GM21447 (cell line): Measurements from ENCODE around the gene RUSF1.
A peak's percentile ranks its signal among the peaks of the same experiment; 100 is the strongest.
"Not testable (repeated sequence)": the region's sequence is repeated elsewhere in the genome, so short reads cannot be mapped to it uniquely, and the experiment has no call there.

Experiments used
- ATAC-seq: cut with Tn5 transposase; IDR thresholded peaks from one replicate; pipeline ENCODE4 v1.9.1; 2021; ENCODE audit not compliant: unreplicated experiment

The RUSF1 gene

GRCh38 chr16:31487720-31488467 lies 20.3 kb downstream of the RUSF1 start:
- peak; percentile 57 for ATAC-seq

DNA sequence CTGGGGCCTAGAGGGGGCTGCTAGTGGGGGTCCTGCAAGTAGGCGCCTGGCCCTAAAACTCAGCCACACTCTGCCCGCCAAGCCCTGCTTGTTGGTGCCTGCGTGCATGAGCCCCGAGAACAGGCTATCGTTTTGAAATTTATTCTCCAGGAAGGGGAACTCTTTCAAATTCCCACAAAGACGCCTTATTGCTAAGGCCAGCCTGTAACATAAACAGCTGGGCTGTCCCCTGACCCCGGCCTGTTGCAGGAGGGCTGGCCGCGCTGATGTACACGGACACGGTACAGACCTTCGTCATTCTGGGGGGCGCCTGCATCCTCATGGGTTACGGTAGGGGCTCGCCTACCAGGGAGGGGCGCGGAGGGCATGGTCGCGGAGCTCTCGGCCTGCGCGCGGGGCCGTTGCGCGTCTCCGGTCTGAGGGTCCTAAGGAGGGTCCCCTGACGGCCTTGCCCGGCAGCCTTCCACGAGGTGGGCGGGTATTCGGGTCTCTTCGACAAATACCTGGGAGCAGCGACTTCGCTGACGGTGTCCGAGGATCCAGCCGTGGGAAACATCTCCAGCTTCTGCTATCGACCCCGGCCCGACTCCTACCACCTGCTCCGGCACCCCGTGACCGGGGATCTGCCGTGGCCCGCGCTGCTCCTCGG lies 21.0 kb downstream of the RUSF1 start:
- no peak for ATAC-seq

DNA sequence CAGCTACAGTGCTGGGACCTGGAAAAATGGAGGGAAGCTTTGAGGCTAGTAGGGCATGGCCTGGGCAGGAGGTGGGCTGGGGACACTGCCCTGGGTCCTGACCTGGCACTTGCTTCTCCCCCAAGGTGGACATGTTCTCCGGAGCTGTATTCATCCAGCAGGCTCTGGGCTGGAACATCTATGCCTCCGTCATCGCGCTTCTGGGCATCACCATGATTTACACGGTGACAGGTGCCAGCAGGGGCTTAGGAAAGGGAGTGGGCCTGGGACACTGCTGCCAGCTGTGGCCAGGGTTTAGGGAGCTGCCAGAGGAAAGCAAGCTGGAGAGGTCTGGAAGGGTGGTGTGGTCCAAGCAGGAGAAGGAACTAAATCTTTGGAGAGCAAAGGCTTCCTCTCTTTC lies 22.1 kb downstream of the RUSF1 start:
- ATAC-seq: no peak

DNA sequence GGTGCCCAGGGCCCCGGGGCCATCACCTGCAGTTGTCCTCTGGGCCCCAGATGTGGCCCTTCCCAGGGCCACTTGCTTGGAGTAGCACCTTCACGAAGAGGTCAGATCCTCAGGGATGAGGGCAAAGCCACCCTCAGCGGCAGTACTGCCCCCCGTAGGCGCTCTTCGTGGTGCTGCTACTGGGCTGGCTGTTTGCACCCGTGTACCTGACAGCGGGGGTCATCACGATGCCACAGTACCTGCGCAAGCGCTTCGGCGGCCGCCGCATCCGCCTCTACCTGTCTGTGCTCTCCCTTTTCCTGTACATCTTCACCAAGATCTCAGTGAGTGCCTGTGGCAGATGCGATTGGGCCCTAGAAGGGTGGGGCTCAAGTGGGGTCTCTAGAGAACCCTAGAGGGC lies 22.6 kb downstream of the RUSF1 start:
- ATAC-seq: no peak

DNA sequence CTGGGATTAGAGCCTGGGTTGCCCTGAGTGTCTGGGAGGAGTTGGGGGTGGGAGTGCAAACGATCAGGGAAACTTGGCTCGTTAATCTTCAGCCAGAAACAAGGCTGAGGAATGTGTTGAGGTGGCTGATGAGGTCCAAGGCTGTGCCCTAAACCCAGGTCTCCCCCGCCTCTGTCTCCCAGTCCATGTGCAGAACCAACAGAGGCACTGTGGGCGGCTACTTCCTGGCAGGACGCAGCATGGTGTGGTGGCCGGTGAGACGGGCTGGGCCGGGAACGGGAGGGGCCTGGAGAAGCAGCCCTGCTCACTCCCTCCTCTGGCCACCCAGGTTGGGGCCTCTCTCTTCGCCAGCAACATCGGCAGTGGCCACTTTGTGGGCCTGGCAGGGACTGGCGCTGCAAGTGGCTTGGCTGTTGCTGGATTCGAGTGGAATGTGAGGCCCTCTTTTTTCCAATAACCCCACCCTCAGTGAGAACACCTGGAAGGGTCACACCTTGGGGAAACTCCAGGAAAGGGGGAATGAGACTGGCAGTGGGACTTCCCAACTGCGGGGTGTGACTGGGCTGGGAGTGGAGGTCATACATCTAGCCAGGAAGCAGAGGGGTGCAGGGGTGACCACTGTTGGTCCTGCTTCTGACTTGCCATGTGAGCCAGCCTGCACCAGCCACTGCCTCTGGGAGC lies 23.6 kb downstream of the RUSF1 start:
- ATAC-seq: no peak

- not testable (repeated sequence) for ATAC-seq
Observed at GRCh38 chr16:31484048-31484447, 24.1 kb downstream of the RUSF1 start.

- no peak for ATAC-seq
Observed at GRCh38 chr16:31483081-31483480, 25.1 kb downstream of the RUSF1 start, which contains the start of gene SLC5A2. Gene SLC5A2 (plus strand): TSS chr16:31483123. CDS start chr16:31483137, 14 bp downstream.

DNA sequence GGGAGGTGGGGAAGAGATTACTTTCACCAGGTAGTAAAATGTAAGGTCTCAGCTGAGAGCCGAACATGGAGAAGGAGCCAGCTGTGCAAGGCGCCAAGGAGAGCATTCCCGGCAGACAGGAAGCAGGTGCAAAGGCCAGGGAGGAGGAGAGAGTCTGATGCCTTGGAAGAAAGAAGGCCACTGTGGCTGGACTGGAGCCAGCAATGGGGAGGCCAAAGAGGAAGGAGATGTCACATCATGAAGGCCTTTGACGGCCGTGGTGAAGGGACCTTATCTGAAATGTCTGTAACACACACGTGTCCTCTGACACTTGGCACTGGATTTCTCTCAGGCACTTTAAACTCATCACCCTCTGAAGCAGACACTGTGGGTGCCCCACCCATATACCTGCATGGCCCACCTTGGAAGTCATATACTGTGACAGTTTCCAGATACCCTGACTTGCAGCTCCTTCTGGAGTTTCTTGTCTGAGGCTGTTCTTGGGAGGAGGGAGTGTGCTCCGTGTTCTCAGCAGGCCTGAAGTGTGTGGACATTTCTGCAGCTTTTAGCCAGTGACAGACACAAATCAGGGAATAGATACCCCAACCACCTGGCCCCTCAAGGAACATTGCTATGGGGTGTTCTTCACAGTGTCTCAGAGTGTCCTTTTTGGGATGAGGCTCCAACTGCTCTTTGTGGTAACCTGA lies 27.2 kb downstream of the RUSF1 start:
- no peak for ATAC-seq

DNA sequence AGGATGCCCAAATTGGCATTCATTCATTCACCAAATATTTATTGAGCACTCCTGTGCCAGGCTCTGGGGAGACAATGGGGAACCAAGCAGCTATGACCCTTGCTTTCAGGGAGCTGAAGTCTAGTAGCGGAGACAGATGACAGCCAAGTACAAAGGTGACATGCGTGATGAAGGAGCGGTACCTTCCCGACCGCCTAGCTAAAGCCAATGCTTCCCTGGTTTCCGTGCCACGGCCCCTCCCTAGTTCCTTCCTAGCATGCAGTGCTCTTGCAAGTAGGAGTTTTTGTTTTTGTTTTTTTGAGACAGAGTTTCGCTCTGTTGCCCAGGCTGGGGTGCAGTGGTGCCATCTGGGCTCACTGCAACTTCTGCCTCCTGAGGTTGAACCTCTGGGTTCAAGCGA lies 28.4 kb downstream of the RUSF1 start:
- no peak for ATAC-seq

GRCh38 chr16:31478956-31479355 lies 29.2 kb downstream of the RUSF1 start:
- ATAC-seq: no peak

- ATAC-seq: peak; percentile 27
Observed at GRCh38 chr16:31477220-31478216, 30.7 kb downstream of the RUSF1 start.

DNA sequence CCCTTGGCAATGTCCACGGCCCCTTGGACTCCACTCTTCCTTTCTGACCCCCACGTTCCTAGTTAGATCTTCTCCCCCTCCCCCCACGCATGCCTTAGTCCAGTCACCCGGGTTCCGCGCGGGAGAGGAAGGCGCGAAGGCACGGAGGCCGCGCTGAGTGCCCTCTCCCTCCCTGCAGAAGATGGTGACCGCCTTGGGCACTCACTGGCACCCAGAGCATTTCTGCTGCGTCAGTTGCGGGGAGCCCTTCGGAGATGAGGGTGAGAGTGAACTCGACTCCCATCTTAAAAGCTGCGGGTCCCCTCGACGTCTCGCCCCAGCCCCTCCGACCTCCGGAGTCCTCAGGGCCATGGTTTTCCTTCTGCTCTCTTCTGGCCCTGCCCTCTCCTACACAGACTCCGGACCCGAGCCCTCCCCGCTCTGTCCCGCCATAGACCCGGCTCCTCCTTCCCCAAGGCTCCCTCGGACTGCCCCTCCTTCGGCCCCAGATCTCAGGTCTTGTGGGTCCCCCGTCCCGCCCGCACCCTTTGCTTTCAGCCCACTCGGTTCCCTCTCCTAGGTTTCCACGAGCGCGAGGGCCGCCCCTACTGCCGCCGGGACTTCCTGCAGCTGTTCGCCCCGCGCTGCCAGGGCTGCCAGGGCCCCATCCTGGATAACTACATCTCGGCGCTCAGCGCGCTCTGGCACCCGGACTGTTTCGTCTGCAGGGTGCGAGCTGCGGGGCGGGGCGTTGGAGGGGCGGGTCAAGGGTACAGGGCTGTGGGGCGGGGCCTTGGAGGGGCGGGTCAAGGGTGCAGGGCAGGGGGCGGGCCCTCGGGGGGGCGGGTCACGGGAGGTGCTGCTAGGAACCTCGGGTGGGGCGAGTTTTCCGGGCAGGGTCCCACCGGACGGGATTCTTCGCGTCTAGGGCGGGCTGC lies 31.6 kb downstream of the RUSF1 start:
- ATAC-seq: peak; percentile 62

DNA sequence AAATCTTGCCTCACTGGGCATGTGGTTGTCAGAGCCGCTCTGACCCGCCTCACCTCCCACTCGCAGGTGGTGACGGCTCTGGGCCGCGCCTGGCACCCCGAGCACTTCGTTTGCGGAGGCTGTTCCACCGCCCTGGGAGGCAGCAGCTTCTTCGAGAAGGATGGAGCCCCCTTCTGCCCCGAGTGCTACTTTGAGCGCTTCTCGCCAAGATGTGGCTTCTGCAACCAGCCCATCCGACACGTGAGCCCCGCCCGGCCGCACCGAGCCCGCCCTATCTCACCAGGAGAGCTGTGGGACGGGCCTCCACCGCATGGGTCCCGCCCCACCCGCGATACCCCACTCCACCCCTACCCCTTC lies 32.3 kb downstream of the RUSF1 start:
- ATAC-seq: no peak

- no peak for ATAC-seq
Observed at GRCh38 chr16:31474773-31475738, 33.1 kb downstream of the RUSF1 start.

DNA sequence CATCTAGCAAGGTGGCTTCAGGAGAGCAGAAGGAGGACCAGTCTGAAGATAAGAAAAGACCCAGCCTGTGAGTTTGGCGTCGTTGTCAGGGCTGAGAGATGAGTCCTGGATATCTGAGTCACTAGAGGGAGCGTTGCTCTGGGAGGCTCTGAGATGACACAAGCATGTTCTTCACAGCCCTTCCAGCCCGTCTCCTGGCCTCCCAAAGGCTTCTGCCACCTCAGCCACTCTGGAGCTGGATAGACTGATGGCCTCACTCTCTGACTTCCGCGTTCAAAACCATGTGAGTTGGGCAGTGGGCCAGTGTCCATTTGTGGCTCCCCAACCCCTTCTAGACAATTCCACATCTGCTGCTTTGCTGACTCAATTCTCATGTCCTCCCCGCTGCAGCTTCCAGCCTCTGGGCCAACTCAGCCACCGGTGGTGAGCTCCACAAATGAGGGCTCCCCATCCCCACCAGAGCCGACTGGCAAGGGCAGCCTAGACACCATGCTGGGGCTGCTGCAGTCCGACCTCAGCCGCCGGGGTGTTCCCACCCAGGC lies 33.9 kb downstream of the RUSF1 start:
- no peak for ATAC-seq

DNA sequence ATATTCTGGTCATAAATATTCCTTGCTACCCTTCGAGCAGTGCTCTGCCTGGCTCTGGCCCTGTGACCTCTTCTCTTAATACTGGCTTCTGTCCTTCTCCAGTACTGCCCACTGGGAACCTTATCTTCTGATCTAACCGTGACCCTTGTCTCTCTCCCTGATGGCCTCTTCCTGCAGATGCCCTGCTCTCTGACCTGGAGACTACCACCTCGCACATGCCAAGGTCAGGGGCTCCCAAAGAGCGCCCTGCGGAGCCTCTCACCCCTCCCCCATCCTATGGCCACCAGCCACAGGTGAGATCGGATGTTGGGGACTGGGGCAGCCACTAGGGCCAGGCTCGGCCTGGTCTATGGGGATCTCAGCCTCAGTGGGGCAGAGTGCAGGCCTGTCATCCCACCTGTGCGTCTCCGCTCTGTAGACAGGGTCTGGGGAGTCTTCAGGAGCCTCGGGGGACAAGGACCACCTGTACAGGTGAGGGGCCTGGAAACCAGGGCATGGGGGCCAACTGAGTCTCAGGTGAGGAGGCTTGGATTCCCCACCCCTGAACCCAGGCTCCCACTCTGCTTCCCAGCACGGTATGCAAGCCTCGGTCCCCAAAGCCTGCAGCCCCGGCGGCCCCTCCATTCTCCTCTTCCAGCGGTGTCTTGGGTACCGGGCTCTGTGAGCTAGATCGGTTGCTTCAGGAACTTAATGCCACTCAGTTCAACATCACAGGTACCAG lies 34.8 kb downstream of the RUSF1 start:
- no peak for ATAC-seq

DNA sequence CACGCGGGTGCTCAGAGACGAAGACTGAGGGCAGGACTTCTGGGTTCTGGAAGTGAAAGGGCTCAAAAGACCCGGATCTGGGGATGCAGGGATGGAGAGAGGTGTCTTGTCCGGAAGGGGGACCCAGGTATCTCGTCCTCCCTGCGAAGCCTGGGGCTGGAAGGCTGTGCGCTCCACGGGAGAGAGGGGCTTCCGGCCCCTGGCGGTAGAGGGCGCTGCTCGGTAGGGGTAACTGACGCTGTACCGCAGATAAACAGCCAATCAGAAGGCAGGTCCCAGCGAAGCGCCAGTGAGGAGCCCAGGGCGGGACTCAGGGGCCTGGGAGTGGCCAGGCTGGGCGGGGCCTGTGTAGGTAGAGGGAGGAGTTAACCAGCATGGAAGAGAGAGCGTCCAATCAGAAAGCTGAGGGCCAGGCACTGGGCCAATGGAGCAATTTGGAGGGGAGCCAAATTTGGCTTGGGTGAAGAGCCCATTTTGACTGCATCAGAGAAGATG lies 35.4 kb downstream of the RUSF1 start:
- no peak for ATAC-seq
